Stimulated activated CD8-positive, alpha-beta memory T cell treated with anti-CD3 and anti-CD28 coated beads, Interleukin-7, amount 100 ng/mL, for 24 hours (primary cell): Measurements from ENCODE around the gene CDX1.

Experiments
- DNase-seq: peaks from one replicate; pipeline ENCODE4 v3.0.0-alpha.2; 2020; ENCODE audit warnings: low read depth

Gene CDX1

GRCh38 chr5:150131978-150132694 is 34.4 kb upstream of the CDX1 start:
- DNase-seq = no peak

GRCh38 chr5:150132740-150133139 is 33.8 kb upstream of the CDX1 start:
- DNase-seq = no peak

DNA sequence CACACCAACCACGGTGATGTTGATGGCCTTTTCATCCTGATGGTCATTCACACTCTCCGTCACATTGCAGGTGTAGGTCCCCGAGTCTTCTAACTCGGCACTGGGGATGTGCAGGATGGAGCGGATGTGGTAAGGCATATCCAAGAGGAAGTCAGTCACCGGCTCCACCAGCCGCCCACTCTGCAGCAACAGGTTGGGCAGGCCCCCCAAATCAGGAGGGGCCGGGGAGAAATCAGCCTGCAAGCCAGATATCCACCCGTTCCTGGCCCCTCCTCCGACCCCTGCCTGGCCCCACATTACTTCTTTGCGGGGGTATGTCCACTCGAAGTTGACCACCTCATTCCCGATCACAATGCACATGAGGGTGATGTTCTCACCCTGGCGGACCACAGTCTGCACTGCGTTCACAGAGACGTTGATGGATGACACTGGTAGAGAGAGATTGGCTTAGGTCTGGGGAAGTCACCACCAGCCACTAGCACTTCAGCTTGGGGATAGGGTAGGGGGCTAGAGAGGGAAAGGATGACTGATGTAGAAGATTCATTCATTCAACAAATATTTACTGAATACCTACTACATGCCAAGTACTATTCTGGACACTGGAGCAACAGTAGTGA is 32.9 kb upstream of the CDX1 start:
- DNase-seq = no peak

GRCh38 chr5:150134198-150134588 is 32.4 kb upstream of the CDX1 start:
- no peak for DNase-seq

GRCh38 chr5:150135557-150136304 is 30.8 kb upstream of the CDX1 start:
- no peak for DNase-seq

GRCh38 chr5:150136305-150137167 is 30.0 kb upstream of the CDX1 start:
- DNase-seq = no peak

- no peak for DNase-seq
These were observed 29.2 kb upstream of the CDX1 start for GRCh38 chr5:150137168-150137957.

DNA sequence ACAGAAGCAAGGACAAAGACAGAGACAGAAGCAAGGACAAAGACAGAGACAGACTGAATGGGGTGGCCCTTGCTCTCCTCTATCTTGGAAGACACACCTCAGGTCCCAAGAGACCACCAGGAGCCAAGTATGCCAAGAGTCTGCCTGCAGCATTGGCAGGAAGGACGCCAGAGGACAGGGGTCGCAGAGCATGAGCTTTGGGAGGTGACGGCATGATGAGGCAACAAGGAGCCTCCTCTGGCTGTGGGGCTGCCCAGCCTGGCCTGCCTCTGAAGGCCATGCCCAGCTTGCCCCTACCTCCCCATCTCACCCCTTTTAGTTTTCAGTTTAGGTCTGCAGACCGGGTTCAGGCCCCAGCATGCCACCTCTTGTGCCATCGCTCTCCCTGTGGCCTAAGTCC is 28.6 kb upstream of the CDX1 start:
- no peak for DNase-seq

- no peak for DNase-seq
These were observed 27.9 kb upstream of the CDX1 start for GRCh38 chr5:150138551-150139265.

- DNase-seq = no peak
These were observed 27.2 kb upstream of the CDX1 start for GRCh38 chr5:150139334-150139733.

- no peak for DNase-seq
These were observed 25.7 kb upstream of the CDX1 start for GRCh38 chr5:150140830-150141229.

DNA sequence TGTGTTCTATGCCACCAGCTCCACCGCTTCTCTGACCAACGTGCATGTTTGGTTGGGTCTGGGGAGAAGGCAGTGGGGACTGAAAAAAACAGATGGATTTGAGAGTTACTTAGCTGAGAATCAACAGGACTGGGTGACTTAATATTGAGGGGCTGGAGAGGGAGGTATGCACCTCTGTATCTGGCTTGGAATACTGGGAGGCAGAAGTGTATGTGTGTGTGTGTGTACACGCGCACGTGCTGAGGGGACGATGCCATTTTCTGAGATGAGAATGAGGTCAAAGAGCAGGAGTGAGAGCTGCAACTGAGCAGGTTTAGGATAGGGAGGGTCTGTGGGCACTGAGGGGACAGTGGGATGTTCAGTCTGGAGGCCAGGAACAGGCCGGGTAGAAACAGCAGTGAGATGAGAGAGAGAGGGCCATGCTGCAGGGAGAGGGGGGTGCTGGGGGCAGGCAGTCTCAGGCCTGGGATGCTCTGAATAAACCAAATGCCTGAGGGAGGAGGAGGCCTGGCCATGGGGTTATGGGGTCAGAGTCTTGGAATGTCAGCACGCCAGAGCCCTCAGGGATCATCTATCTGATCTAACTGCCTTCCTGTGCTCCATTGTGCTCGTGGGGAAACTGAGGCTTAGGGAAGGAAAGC is 24.9 kb upstream of the CDX1 start:
- no peak for DNase-seq

DNA sequence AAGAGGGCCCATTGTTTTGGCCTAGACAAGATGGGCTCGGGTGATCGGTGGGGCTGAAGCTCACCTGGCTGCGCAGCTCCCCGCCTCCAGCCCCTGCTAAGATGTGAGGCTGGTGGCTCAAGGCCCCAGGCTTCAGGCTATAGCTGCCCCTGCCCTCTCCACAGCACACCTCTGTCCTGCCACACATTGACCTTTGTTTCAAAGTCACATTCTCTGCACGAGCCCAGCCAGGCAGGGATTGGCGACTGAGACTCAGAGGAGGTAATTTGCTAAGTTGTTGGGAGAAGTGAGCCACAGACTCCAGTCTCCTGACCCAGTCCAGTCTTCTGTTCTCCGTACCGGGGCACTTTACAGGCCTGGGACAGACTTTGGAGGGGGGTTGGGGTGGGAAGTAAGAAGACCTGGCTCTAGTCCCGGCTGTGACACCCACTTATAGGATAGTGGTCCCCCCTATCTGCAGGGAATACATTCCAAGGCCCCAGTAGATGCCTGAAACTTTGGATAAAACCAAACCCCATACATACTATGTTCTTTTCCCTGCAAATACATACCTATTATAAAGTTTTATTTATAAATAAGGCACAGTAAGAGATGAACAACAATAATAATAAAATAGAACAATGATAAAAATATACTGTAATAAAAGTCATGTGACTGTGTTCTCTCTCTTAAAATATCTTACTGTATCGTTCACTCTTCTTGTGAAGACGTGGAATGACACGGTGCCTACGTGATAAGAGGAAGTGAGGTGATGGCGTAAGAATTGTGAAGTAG is 24.2 kb upstream of the CDX1 start:
- no peak for DNase-seq

GRCh38 chr5:150142959-150143349 is 23.6 kb upstream of the CDX1 start:
- DNase-seq = no peak

DNA sequence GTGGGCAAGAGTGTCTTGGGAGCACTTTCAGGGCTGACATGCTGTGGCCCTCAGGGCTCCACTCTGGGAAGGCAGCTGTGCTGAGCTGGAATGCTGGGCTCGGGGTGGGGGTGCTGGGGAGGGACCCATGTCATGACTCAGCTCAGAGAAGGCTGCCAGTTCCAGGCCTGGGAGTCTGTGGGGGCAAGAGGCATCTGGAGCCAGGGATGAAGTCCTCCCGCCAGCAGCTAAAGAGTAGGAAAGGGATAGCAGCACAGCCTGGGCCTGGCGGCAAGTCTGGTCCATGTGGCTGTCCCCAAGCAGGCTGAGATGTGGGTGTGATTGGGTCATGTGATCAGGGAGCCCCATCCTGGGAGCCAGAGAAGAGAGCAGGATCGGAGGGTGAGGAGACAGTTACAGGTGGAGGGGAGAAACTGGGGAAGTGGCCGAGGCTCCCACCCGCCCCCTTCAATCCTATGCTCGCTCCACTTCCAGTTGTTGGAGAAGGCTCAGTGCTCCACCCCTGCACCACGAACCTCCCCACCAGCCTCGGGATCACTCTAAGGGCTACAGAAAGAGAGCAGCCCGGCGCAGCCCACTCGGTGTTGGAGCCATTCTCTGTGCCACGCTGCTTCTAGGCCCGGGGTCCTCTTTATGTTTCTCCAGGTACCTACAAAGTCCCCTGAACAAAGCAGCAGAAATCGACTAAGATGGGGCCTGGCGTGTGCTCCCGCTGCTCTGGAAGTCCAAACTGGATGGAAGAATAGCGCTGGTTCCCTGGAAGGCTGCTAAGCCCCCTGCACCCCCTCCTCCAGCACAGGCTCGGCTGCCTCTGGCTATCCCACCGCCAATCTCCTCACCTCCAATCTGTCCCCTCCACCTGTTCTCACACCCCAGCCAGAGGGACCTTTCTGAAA is 23.0 kb upstream of the CDX1 start:
- no peak for DNase-seq

DNA sequence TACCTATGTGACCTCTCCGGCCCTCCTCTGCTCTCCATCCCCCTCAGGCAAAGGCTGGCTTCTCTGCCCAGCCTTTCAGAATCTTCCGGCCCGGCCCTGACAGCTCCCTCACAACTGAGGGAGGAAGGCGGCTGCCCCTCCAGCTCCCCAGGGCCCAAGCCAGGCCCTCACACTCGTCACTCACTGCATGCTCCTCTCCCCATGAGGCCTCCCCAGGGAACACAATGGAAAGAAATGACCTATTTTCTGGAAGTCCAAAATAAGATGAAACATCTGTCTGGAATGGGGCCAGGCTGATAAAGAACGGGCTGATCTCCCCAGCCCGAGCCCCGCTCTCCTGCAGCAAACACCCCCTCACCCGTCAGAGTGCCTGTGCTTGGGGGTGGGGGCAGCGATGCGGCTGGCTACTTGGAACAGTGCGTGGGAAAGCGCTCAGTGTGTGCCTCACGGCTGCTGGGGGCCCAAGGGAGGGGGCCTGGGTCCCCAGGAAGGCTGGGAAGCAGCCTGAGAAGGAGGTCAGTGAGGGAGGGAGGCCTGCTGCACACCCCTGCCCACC is 22.3 kb upstream of the CDX1 start:
- no peak for DNase-seq

DNA sequence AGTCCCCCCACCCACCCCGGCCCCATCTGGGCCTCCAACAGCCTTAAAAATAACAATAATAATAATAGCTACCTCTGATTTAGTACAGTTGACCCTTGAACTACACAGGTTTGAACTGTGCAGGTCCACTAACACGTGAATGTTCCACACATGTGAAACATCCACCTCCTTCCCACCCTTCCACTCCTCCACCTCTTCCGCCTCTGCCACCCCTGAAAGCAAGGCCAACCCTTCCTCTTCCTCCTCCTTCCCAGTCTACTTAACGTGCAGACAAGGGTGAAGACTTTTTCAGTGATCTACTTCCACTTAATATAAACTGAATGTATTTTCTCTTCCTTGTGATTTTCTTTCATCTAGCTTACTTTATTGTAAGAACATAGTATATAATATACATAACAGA is 21.7 kb upstream of the CDX1 start:
- no peak for DNase-seq

- DNase-seq = no peak
These were observed 20.3 kb upstream of the CDX1 start for GRCh38 chr5:150146235-150146634.
